Suppressor macrophage treated with lipopolysaccharide for 4 hours (primary cell): ENCODE data around the gene LIF.
"Not testable (repeated sequence)": the region's sequence is repeated elsewhere in the genome, so short reads cannot be mapped to it uniquely, and the experiment has no call there.

Source experiments
- DNase-seq: peaks from one replicate; pipeline ENCODE4 v3.0.0-alpha.2; 2020

LIF gene

DNA sequence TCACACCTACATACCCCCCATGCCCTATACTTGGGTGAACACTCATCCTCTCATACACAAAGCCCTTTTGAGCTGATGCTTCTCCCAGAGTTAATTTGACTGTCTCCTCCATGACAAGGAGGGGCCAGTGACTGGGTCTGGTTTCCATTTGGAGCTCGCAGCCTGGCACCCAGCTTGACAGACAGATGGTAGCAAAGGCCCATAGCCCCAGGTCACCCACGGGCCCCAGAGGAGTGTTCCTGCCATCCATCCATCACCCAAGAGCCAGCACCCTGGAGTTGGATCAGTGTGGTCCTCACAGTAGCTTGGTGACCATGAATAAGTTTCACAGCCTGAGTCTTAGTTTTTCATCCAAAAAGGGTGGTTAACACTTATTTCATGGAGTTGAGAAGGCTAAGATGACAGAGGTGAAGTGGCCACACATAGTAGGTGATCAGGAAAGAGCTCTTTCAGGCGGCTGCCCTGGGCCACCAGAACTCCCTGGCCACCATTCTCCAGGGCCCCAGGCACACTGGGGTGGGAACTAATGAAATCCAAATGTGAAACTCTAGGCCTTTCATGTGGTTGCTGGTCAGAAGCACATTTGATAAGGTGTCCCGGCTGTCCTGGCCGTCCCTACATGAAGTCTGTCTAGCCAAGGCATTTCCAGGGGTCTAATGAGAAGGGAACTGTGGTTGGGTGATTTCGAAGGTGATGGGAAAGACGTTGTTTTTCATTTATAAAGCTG lies 42.4 kb downstream of the LIF start:
- no peak for DNase-seq

DNA sequence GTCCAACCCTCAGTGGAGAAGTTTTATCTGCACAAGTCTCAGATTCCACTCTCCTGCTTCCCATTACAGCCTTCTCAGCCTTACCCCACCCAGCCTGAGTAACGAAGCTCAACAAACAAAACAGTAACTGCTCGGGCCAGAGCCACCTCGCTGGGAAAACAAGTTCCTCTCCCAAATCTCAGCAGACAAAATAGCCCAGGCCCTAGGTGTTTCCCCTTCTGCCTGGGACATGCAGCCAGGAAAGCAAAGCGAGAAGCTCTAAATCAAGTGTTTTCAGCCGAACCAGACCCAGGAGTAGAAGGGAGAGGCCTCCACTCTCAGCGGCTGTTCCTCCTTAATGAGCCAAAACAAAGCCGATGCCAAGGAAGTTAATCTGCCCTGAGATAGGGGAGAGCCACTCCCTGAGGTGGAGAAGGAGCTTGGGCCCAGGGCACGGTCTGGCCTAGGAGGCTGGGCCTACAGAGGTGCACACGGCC lies 44.0 kb downstream of the LIF start:
- DNase-seq: no peak

GRCh38 chr22:30201945-30202344 lies 44.6 kb downstream of the LIF start:
- no peak for DNase-seq

GRCh38 chr22:30200905-30201304 lies 45.7 kb downstream of the LIF start:
- not testable (repeated sequence) for DNase-seq

DNA sequence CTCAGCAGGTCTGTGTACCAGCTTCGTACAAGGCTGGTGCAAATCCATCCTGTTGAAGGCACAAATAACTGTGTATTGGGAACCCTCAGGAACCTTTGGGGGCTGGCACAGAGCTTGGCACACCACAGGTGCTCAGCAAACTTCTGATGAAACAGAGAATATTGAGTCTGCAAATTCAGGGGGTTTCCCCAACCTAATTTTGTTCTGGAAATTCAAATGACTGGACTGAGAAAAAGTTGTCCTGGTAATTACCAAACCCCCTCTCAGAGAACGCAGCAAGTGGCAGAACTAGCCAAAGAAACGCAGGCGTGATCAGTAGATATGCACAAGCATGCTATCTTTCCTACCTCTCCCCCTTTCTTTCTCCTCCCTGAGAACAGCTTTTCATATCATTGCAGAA lies 47.6 kb downstream of the LIF start:
- DNase-seq: no peak

- no peak for DNase-seq
Observed at GRCh38 chr22:30198152-30198825, 48.3 kb downstream of the LIF start.

DNA sequence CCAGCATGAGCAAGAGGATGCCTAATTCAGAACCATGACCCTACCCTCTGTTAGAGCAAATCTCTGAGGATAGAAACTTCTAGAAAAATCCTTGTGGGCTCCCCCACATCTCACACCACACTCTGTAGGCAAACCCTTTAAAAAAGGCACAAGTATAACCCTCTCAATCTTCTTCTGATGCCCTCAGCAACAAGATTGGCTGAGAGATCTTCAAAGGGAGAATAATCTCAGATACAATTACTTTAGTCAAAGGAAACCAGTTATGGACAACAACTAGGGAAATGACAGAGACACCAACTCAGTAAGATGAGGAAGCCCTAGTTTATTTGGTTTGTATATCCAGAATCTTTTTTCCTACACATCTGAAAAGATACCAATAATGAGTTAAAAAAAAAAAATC lies 49.2 kb downstream of the LIF start:
- no peak for DNase-seq

- DNase-seq: peak; percentile 85
Observed at GRCh38 chr22:30196880-30197336, 49.7 kb downstream of the LIF start.

- peak; percentile 97 for DNase-seq
Observed at GRCh38 chr22:30196141-30196879, 50.2 kb downstream of the LIF start.

DNA sequence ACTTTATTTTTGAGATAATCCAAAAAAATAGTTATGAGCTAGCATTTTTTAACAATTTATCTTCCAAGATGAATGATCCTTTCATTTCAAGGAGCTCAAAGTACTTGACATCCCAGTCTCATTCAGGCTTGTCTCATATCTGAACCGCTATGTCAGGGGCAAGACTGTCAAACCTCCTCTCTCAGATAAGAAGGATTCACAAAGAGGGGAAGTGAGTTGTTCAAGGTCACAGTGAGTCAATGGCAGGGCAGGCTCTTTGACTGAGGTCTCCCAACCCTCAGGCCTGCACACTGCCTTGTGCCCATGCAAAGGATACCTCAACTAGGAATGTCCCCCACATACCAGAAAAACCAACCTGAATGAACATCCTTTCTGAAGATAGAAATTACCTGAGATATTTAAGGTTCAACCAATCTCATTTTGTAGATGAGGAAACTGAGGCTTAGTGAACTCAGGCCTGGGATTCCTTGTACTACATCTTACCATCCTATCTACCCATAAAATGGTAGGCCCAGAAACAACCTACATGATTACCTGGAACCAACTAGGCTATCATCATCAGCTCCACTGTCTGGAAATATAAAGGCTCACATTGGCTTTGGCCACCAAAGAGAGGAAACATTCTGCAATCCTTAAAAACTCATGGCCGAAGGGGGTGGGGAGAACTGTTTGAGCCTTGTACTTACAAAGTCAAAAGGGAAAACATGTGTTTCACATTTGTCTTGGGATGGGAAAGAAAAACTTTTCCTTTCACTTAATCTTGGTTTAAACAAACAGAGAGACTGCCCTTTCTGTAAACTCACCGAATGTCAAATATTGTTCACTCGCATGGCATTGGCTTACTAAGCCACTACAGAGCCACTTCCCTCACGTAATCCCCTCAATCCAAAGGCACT lies 51.1 kb downstream of the LIF start:
- DNase-seq: peak; percentile 59

DNA sequence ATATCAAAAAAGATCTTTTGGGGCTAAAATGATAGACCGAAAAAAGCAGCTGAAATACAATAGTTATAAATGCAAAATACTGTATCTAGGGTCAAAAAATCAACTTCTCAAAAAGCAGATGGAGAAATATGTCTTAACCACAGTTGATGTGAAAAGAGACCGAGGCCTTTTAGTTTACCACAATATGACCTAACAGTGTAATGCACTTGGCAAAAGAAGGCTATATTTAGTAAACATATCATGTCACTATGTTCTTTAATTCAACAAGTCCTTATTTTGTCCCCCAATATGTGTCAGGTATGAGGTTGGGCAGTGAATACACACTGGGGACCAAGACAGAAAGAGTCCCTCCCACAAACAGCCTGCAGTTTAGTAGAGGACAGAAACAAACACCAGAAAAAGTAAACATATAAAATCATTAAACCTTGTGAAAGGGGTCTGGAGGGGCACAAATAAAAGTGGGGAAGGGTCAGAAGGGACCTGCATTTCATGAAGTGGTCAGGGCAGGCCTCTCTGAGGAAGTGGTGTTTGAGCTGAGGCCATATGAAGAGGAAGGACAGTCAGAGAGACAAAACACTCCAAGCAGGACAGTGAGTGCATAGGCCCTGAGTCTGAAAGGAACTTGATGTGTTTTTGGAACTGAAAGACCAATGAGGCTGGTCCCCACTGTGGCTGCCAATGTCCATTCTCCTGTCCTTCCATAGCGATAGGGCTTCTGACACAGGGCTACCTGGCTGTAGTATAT lies 53.4 kb downstream of the LIF start:
- peak; percentile 39 for DNase-seq

GRCh38 chr22:30192427-30192826 lies 54.1 kb downstream of the LIF start:
- DNase-seq: peak; percentile 40

DNA sequence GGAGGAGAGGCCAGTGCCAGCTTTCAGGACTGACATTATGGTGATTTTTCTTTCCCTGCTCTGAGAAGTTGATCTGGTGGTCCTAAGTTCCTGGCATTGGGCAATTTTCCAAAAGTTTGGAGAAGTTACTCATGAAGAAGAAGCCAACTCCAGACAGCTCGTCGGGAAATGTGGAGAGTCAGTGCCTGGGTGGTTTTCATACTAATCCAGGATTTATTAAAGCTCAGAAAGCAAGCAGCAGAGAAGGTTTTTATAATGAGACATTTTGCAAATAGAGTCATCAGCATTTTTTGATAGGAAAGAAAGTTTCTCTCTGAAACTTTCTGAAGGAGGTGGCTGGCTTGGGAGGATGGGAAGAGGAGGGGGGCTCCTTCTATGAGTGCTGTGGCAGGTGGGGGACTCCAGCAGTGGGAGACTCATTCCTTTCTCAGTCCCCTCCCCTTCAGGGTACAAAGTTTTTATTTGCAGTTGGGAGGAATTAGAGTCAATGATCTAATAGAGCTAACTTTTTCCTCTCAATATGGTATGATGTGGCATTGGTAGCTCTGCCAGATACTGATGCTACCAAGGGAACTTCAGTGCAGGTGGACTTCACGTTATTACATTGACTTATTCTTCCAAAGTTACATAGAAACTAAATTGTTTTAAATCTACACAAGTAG lies 55.4 kb downstream of the LIF start:
- no peak for DNase-seq

DNA sequence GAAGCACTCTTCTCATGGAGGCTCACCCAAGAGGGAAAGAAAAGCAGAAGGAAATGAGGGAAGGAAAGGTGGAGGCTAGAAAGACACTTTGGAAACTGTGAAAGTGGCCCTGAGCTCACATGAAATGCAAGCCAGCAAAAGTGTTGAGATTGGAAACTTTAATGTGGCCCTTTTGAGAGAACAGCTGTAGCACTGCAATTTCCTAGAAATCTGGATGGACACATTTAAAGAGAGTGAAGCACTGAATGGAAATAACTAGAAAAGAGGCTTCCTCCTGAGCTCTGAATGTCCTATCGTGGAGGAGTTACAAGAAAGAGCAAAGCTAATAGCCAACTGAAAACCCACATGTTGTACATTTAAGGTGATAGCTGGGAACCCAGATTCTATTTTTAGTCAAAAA lies 56.0 kb downstream of the LIF start:
- DNase-seq: no peak
